Body of pancreas (tissue), 4 donors: ENCODE results near the gene NACC2.

Experiments
- CTCF ChIP-seq, 7 experiments: fragments of 450-650 bp in 4 of 7; fragments of 200-600 bp in 3 of 7; sonication (generic) in 3 of 7; IDR thresholded peaks; one replicate each; pipeline ENCODE4 v1.5.1; 2016 to 2019; ENCODE audit warnings: antibody characterized with exemption in 7 of 7
- POLR2A ChIP-seq, 3 donors: fragments of 450-650 bp; IDR thresholded peaks; one replicate each; pipeline ENCODE4 v1.6.1; 2016; ENCODE audit warnings: antibody characterized with exemption in 3 of 3, mild to moderate bottlenecking in 2 of 3

DNA sequence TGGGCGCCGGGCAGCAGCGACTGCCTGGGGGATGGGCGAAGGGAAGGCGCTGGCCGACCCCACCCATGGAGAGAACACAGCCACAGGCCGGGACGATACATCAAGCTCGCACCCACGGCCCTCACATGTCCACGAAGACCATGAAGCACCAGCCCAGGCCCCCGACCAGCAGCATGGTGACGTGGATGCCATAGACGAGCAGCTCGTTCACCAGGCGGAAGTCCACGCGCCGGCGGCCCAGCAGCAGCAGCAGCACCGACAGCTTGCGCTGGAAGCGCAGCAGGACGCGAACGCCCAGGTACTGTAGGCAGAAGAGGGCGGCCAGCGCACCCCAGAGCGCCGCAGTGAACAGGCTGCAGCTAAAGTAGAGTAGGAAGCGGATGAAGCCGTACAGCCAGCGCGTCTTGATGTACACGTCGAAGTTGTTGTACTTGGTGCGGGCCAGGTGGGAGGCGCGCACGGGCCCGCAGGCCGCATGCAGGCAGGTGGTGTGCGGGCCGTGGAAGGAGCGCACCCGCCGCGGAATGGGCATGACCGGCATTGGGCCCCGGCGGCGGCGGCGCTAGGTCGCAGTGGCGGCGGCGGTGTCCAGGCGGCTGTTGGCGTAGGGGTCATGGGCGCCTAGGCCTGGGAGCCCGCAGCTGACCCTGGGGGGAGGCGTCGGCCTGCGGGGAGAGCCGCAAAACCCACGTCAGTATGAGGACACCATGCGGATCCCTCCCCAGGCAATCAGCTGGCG is 21.4 kb upstream of the NACC2 start:
- TF ChIP-seq POLR2A (IDR thresholded peaks at IDR 0.05): no peak
- TF ChIP-seq CTCF (IDR thresholded peaks at IDR 0.05): no peak
